Measurements from ENCODE around the gene SUCLG2. TPM values are rescaled to one million over a fixed set of nuclear protein-coding genes. Genes with fewer than 3 reads are reported as not detected.
A peak's percentile ranks its signal among the peaks of the same experiment; 100 is the strongest.

Gene SUCLG2
- total RNA-seq, 2 donors from 2014 or later = 42.0 to 50.4 TPM

DNA sequence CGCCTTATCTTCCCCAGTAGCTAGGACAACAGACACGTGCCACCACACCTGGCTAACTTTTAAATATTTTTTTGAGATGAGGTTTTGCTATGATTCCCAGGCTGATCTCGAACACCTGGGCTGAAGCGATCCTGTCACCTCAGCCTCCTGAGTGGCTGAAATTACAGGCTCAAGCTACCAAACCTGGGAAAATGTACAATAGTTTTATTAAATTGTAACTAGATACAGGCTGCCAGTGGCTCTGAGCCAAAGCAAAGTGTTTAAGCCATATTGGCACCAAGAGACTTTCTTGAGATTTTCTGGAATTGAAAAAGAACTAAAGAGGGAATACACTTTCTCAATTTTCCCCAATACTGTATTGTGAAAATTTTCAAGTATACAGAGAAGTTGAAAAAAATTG, 204.3 kb downstream of the SUCLG2 start:
- no peaks in the 10 kb centered on the region for H3K27me3 ChIP-seq
- DNase-seq = peak; percentile 42 to 70 (median 48)
- H3K4me3 ChIP-seq = no peak overlapping the region
- peak; percentile 45 for ATAC-seq
- peak overlapping the region in 1 of 4 donors; percentile 14 for H3K27ac ChIP-seq
- 27 to 37% methylated on average over 4 of the region's 4 CpGs for WGBS, 2 donors
- H3K36me3 ChIP-seq (replicated peaks in 1 of 2; ENCODE audit: insufficient read depth in 1 of 2, low read depth in 2 of 2) = no peaks in the 10 kb centered on the region
- peaks cover 20% of the 10 kb centered on the region for H3K4me1 ChIP-seq
- TF ChIP-seq, protein P1, sequence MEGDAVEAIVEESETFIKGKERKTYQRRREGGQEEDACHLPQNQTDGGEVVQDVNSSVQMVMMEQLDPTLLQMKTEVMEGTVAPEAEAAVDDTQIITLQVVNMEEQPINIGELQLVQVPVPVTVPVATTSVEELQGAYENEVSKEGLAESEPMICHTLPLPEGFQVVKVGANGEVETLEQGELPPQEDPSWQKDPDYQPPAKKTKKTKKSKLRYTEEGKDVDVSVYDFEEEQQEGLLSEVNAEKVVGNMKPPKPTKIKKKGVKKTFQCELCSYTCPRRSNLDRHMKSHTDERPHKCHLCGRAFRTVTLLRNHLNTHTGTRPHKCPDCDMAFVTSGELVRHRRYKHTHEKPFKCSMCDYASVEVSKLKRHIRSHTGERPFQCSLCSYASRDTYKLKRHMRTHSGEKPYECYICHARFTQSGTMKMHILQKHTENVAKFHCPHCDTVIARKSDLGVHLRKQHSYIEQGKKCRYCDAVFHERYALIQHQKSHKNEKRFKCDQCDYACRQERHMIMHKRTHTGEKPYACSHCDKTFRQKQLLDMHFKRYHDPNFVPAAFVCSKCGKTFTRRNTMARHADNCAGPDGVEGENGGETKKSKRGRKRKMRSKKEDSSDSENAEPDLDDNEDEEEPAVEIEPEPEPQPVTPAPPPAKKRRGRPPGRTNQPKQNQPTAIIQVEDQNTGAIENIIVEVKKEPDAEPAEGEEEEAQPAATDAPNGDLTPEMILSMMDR (IDR thresholded peaks at IDR 0.05) = no peak
- no peak for TF ChIP-seq POLR2A (IDR thresholded peaks at IDR 0.05)
- intact Hi-C loops (cut with DNase I) = no loop called here
- H3K9me3 ChIP-seq = no peaks in the 10 kb centered on the region

DNA sequence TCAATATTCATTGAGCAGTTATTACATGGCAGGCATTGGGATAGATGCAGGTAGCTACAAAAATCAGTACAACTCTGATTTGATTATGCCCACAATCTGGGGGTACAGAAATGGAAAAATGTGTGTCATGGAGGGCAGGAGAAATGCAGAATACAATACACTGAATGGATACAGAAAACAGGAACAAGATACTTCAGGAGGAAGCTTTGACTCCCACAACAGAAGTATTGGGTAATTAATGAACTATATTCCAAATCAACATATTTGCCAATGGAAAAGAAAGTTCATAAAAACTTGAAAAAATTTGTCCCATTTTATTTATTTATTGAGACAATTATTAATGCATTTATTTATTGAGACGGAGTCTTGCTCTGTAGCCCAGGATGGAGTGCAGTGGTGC, 207.0 kb downstream of the SUCLG2 start:
- no peaks in the 10 kb centered on the region for H3K27me3 ChIP-seq
- peaks cover 20% of the 10 kb centered on the region for H3K4me1 ChIP-seq
- DNase-seq (no peak), ATAC-seq (no peak)
- no peak overlapping the region for H3K27ac ChIP-seq
- no peaks in the 10 kb centered on the region for H3K36me3 ChIP-seq (replicated peaks in 1 of 2; ENCODE audit: insufficient read depth in 1 of 2, low read depth in 2 of 2)
- no peak for TF ChIP-seq POLR2A (IDR thresholded peaks at IDR 0.05)
- TF ChIP-seq, protein P1 (IDR thresholded peaks at IDR 0.05) = no peak
- 90 to 97% methylated on average over 1 of the region's 1 CpG for WGBS, 2 donors
- H3K4me3 ChIP-seq = no peak overlapping the region
- no peaks in the 10 kb centered on the region for H3K9me3 ChIP-seq
- intact Hi-C loops (cut with DNase I) = no loop called here

DNA sequence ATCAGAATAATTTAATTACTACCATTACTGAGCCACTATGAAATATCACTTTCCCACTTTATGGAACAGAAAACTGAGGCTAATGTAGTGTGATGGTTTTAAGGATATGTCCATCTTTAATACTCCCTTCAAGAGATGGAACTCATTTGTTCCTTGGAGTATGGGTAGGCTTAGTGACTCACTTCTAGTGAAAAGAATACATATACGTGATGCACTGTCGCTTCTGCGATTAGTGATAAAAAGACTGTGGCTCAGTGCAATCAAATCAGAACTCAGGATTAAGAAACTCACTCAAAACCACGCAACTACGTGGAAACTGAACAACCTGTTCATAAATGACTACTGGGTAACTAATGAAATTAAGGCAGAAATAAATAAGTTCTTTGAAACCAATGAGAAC, 216.6 kb downstream of the SUCLG2 start:
- DNase-seq = no peak
- Histone ChIP-seq H3K27me3 (no peaks in the 10 kb centered on the region), H3K27ac (no peak overlapping the region), H3K36me3 (replicated peaks in 1 of 2; ENCODE audit: insufficient read depth in 1 of 2, low read depth in 2 of 2) (no peaks in the 10 kb centered on the region), H3K4me3 (no peak overlapping the region), H3K9me3 (no peaks in the 10 kb centered on the region), H3K4me1 (no peaks in the 10 kb centered on the region)
- no peak for ATAC-seq
- WGBS, 2 donors = 89 to 91% methylated on average over 5 of the region's 5 CpGs
- intact Hi-C loops (cut with DNase I) = no loop called here
- TF ChIP-seq, protein P1 (IDR thresholded peaks at IDR 0.05) = no peak
- TF ChIP-seq POLR2A (IDR thresholded peaks at IDR 0.05) = no peak

DNA sequence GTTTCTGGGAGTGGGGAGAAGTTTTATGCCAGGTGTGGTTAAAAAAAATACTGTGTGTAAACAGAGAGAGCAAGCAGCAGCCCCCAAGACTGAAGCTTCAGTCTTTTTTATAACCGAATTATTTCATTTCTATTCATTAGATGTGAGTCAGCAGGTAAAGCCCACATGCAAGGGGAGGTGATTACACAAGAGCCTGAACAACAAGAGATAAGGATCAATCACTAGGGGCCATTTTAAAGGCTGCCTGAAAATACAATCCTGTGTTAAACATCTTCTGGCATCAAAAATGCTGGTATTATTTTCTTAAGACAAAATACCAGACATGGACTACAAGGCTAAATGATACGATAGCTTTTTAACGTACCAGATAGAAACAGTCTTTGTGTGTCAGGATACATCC, 217.3 kb downstream of the SUCLG2 start:
- Histone ChIP-seq H3K4me1 (no peaks in the 10 kb centered on the region), H3K9me3 (no peaks in the 10 kb centered on the region), H3K4me3 (no peak overlapping the region), H3K27me3 (no peaks in the 10 kb centered on the region), H3K27ac (no peak overlapping the region), H3K36me3 (replicated peaks in 1 of 2; ENCODE audit: insufficient read depth in 1 of 2, low read depth in 2 of 2) (no peaks in the 10 kb centered on the region)
- ATAC-seq (no peak), DNase-seq (no peak)
- intact Hi-C loops (cut with DNase I) = no loop called here
- TF ChIP-seq, protein P1 (IDR thresholded peaks at IDR 0.05) = no peak
- no peak for TF ChIP-seq POLR2A (IDR thresholded peaks at IDR 0.05)
- 85 to 90% methylated on average over 3 of the region's 3 CpGs for WGBS, 2 donors

GRCh38 chr3:67433109-67433508, 221.3 kb downstream of the SUCLG2 start:
- no peak overlapping the region for H3K4me3 ChIP-seq
- TF ChIP-seq POLR2A (IDR thresholded peaks at IDR 0.05) = no peak
- TF ChIP-seq, protein P1 (IDR thresholded peaks at IDR 0.05) = no peak
- no peaks in the 10 kb centered on the region for H3K4me1 ChIP-seq
- 98 to 99% methylated on average over 4 of the region's 4 CpGs for WGBS, 2 donors
- H3K27ac ChIP-seq = no peak overlapping the region
- ATAC-seq (no peak), DNase-seq (no peak)
- H3K27me3 ChIP-seq = no peaks in the 10 kb centered on the region
- no peaks in the 10 kb centered on the region for H3K36me3 ChIP-seq (replicated peaks in 1 of 2; ENCODE audit: insufficient read depth in 1 of 2, low read depth in 2 of 2)
- intact Hi-C loops (cut with DNase I) = no loop called here
- no peaks in the 10 kb centered on the region for H3K9me3 ChIP-seq

Data from body of pancreas (tissue), 4 donors.